ENCODE results near the gene EBNA1BP2. TPM values are rescaled to one million over a fixed set of nuclear protein-coding genes. Genes with fewer than 3 reads are reported as not detected.
"Not testable (repeated sequence)": the region's sequence is repeated elsewhere in the genome, so short reads cannot be mapped to it uniquely, and the experiment has no call there.

The EBNA1BP2 gene
- total and polyA plus RNA-seq, 10 of the 15 experiments (the other 5 are each of a cell fraction or from before 2014, with no cell fraction given), result 57.5 to 275 (median 133) TPM

GRCh38 chr1:43121256-43121900 lies 50.7 kb downstream of the EBNA1BP2 start:
- Histone ChIP-seq H3K9me3 (replicated peaks; ENCODE audit: control insufficient read depth, insufficient read depth, low read length) (no peaks in the 10 kb centered on the region; the same call in 2 of the 3 replicates), H2AFZ (ENCODE audit: control insufficient read depth, low read depth, low read length) (no peak overlapping the region), H3K27me3 (replicated peaks in 1 of 2; ENCODE audit: control insufficient read depth in 2 of 2, insufficient read depth in 2 of 2, low read length in 1 of 2) (no peaks in the 10 kb centered on the region), H3K27ac (ENCODE audit: control insufficient read depth, insufficient read depth) (no peak overlapping the region), H3K36me3 (ENCODE audit: control insufficient read depth in 2 of 2, insufficient read depth in 2 of 2, low read length in 1 of 2) (no peaks in the 10 kb centered on the region), H3K4me3 (no peak overlapping the region), H4K20me1 (ENCODE audit: control insufficient read depth, insufficient read depth) (no peaks in the 10 kb centered on the region), H3K4me2 (ENCODE audit: control insufficient read depth, insufficient read depth) (no peak overlapping the region), H3K4me1 (ENCODE audit: control insufficient read depth, insufficient read depth, low read length) (no peaks in the 10 kb centered on the region), H3K9ac (ENCODE audit: control insufficient read depth, insufficient read depth, low read length) (no peak overlapping the region), H3K79me2 (ENCODE audit: control insufficient read depth, insufficient read depth, low read length) (no peaks in the 10 kb centered on the region)
- ChIA-PET CTCF (interaction anchor here (0.6 kb wide), 1 partner anchor 488 kb away, joined by 3 read pairs; no protein-coding TSS in a partner anchor), SMC1A (ENCODE audit: uncharacterized antibody, unreplicated experiment) (no interaction called here), POLR2A (no interaction called here), RAD21 (ENCODE audit: unreplicated experiment) (no interaction called here)
- no peak for FAIRE-seq
- DNase-seq (ENCODE audit: low read depth, low spot score), result no peak
- TF ChIP-seq PBX3 (IDR thresholded peaks at IDR 0.05; ENCODE audit: insufficient replicate concordance, low read depth, low read length) (no peak), RELA (IDR thresholded peaks at IDR 0.05; ENCODE audit: borderline replicate concordance, partially characterized antibody) (no peak), NFIC (IDR thresholded peaks at IDR 0.05; ENCODE audit: low read depth, low read length) (no peak), HDAC6 (IDR thresholded peaks at IDR 0.05; ENCODE audit: unreplicated experiment) (no peak), ZNF384 (IDR thresholded peaks at IDR 0.05; ENCODE audit: borderline replicate concordance, low read depth, low read length) (no peak), SUZ12 (IDR thresholded peaks at IDR 0.05; ENCODE audit: unreplicated experiment) (no peak), CHD1 (IDR thresholded peaks at IDR 0.05; ENCODE audit: low read depth, low read length) (no peak), NRF1 (conservative IDR thresholded peaks at IDR 0.05; ENCODE audit: low read depth, low read length) (no peak), IRF5 (IDR thresholded peaks at IDR 0.05; ENCODE audit: borderline replicate concordance) (no peak), BCL3 (IDR thresholded peaks at IDR 0.05; ENCODE audit: borderline replicate concordance, insufficient read depth, low read depth, low read length, poor library complexity, severe bottlenecking) (no peak)
- intact Hi-C loops (cut with micrococcal nuclease; ENCODE audit: unreplicated experiment), result no loop called here
- no TSS peak for BruUV-seq (replicated peaks)
- ATAC-seq, result no peak
- in situ Hi-C loops (cut with MboI), result no loop called here
- 44% methylated on average over 8 of the region's 8 CpGs for WGBS (ENCODE audit: insufficient coverage, insufficient replicate concordance, low lambda C conversion rate, missing lambda C conversion rate)

- ATAC-seq, result not testable (repeated sequence)
These were observed 52.0 kb downstream of the EBNA1BP2 start for GRCh38 chr1:43119928-43120586.

More at GRCh38 chr1:43119928-43120586, 52.0 kb downstream of the EBNA1BP2 start:
- H2AFZ ChIP-seq (ENCODE audit: control insufficient read depth, low read depth, low read length); SMC1A ChIA-PET (ENCODE audit: uncharacterized antibody, unreplicated experiment); BruUV-seq (replicated peaks); H3K79me2 ChIP-seq (ENCODE audit: control insufficient read depth, insufficient read depth, low read length); H3K36me3 ChIP-seq (ENCODE audit: control insufficient read depth in 2 of 2, insufficient read depth in 2 of 2, low read length in 1 of 2); intact Hi-C loops (cut with micrococcal nuclease; ENCODE audit: unreplicated experiment); H4K20me1 ChIP-seq (ENCODE audit: control insufficient read depth, insufficient read depth); H3K27me3 ChIP-seq (replicated peaks in 1 of 2; ENCODE audit: control insufficient read depth in 2 of 2, insufficient read depth in 2 of 2, low read length in 1 of 2); DNase-seq (ENCODE audit: low read depth, low spot score); H3K27ac ChIP-seq (ENCODE audit: control insufficient read depth, insufficient read depth); POLR2A ChIA-PET; RAD21 ChIA-PET (ENCODE audit: unreplicated experiment); H3K4me2 ChIP-seq (ENCODE audit: control insufficient read depth, insufficient read depth); H3K9me3 ChIP-seq (replicated peaks; ENCODE audit: control insufficient read depth, insufficient read depth, low read length); H3K4me1 ChIP-seq (ENCODE audit: control insufficient read depth, insufficient read depth, low read length); CTCF ChIA-PET; in situ Hi-C loops (cut with MboI); H3K9ac ChIP-seq (ENCODE audit: control insufficient read depth, insufficient read depth, low read length); H3K4me3 ChIP-seq; FAIRE-seq: not testable (repeated sequence)
- 79% methylated on average over 20 of the region's 35 CpGs for WGBS (ENCODE audit: insufficient coverage, insufficient replicate concordance, low lambda C conversion rate, missing lambda C conversion rate)
